Measurements from ENCODE around the gene MRPS35. TPM values are rescaled to one million over a fixed set of nuclear protein-coding genes. Genes with fewer than 3 reads are reported as not detected.

Gene MRPS35
- total RNA-seq, 1 donor from 2014 or later: 65.8 TPM

- no peak overlapping the region for H3K4me3 ChIP-seq (ENCODE audit: low read depth, low read length)
- DNase-seq (ENCODE audit: low read depth): no peak
- TF ChIP-seq CTCF (IDR thresholded peaks at IDR 0.05; ENCODE audit: insufficient read depth, low read length, poor library complexity, severe bottlenecking): no peak
- no peaks in the 10 kb centered on the region for H3K27me3 ChIP-seq (ENCODE audit: control insufficient read depth, insufficient read depth, low read length)
- no peaks in the 10 kb centered on the region for H3K36me3 ChIP-seq (ENCODE audit: control insufficient read depth, insufficient read depth, low read length)
These were observed 40.9 kb downstream of the MRPS35 start for GRCh38 chr12:27751386-27752047.

- Histone ChIP-seq H3K27me3 (ENCODE audit: control insufficient read depth, insufficient read depth, low read length) (no peaks in the 10 kb centered on the region), H3K36me3 (ENCODE audit: control insufficient read depth, insufficient read depth, low read length) (no peaks in the 10 kb centered on the region), H3K4me3 (ENCODE audit: low read depth, low read length) (no peak overlapping the region)
- DNase-seq (ENCODE audit: low read depth): no peak
- no peak for TF ChIP-seq CTCF (IDR thresholded peaks at IDR 0.05; ENCODE audit: insufficient read depth, low read length, poor library complexity, severe bottlenecking)
These were observed 44.2 kb downstream of the MRPS35 start for GRCh38 chr12:27754795-27755194.

- no peak for TF ChIP-seq CTCF (IDR thresholded peaks at IDR 0.05; ENCODE audit: insufficient read depth, low read length, poor library complexity, severe bottlenecking)
- no peak for DNase-seq (ENCODE audit: low read depth)
- no peaks in the 10 kb centered on the region for H3K36me3 ChIP-seq (ENCODE audit: control insufficient read depth, insufficient read depth, low read length)
- H3K27me3 ChIP-seq (ENCODE audit: control insufficient read depth, insufficient read depth, low read length): no peaks in the 10 kb centered on the region
- H3K4me3 ChIP-seq (ENCODE audit: low read depth, low read length): no peak overlapping the region
These were observed 46.1 kb downstream of the MRPS35 start for GRCh38 chr12:27756670-27757195.

GRCh38 chr12:27762757-27763156 lies 52.1 kb downstream of the MRPS35 start:
- no peak for DNase-seq (ENCODE audit: low read depth)
- no peaks in the 10 kb centered on the region for H3K27me3 ChIP-seq (ENCODE audit: control insufficient read depth, insufficient read depth, low read length)
- no peak overlapping the region for H3K4me3 ChIP-seq (ENCODE audit: low read depth, low read length)
- no peak for TF ChIP-seq CTCF (IDR thresholded peaks at IDR 0.05; ENCODE audit: insufficient read depth, low read length, poor library complexity, severe bottlenecking)
- H3K36me3 ChIP-seq (ENCODE audit: control insufficient read depth, insufficient read depth, low read length): no peaks in the 10 kb centered on the region

- DNase-seq (ENCODE audit: low read depth): no peak
- Histone ChIP-seq H3K4me3 (ENCODE audit: low read depth, low read length) (no peak overlapping the region), H3K36me3 (ENCODE audit: control insufficient read depth, insufficient read depth, low read length) (no peaks in the 10 kb centered on the region), H3K27me3 (ENCODE audit: control insufficient read depth, insufficient read depth, low read length) (no peaks in the 10 kb centered on the region)
- TF ChIP-seq CTCF (IDR thresholded peaks at IDR 0.05; ENCODE audit: insufficient read depth, low read length, poor library complexity, severe bottlenecking): no peak
These were observed 56.0 kb downstream of the MRPS35 start for GRCh38 chr12:27766587-27766986.
